GM12878 (cell line): ENCODE data around the gene ODR4. TPM values are rescaled to one million over a fixed set of nuclear protein-coding genes. Genes with fewer than 3 reads are reported as not detected.

ENCODE experiments used
- ATAC-seq: fragments of 200-7000 bp; cut with Tn5 transposase; 3 replicates; pipeline ENCODE4 v1.9.1; 2020; ENCODE audit warnings: mild to moderate bottlenecking, moderate library complexity
- BruUV-seq: library from RNA; stranded (reverse); fragments of 400-500 nt; replicated peaks from 2 replicates; lab custom pipeline; 2021; lab: Mats Ljungman, UMichigan
- CTCF ChIA-PET: fragments of 300-600 bp; sonication (Branson Sonifier 250); formaldehyde crosslinking; extraction: SDS; loops from one replicate; lab custom pipeline; 2021; ENCODE audit warnings: inconsistent platforms; lab: Yijun Ruan, JAX
- POLR2A ChIA-PET: fragments of 350-600 bp; formaldehyde crosslinking; extraction: SDS; loops from one replicate; lab custom pipeline; 2021; ENCODE audit warnings: inconsistent platforms; lab: Charles Lee
- RAD21 ChIA-PET: fragments of 300-600 bp; sonication (Branson Sonifier 250); formaldehyde crosslinking; loops from one replicate; lab custom pipeline; 2023; ENCODE audit warnings: antibody characterized with exemption; ENCODE audit not compliant: unreplicated experiment; lab: Charles Lee
- SMC1A ChIA-PET: fragments of 300-600 bp; sonication (Branson Sonifier 250); formaldehyde crosslinking; loops from one replicate; lab custom pipeline; 2023; ENCODE audit not compliant: unreplicated experiment, uncharacterized antibody; lab: Charles Lee
- DNase-seq: peaks from one replicate; pipeline ENCODE4 v3.0.0-alpha.2; 2011; ENCODE audit warnings: low read depth, low spot score
- FAIRE-seq: peaks from 3 replicates; lab custom pipeline; 2011; peaks lifted over from hg19 to GRCh38; lab: Jason Lieb, UNC
- H2AFZ ChIP-seq: 2 replicates; pipeline ENCODE4 v1.6.0; 2011; ENCODE audit warnings: low read depth, low read length, control low read depth; ENCODE audit not compliant: control insufficient read depth
- H3K27ac ChIP-seq: 2 replicates; pipeline ENCODE4 v1.5.1; 2011; ENCODE audit warnings: control low read depth; ENCODE audit not compliant: control insufficient read depth, insufficient read depth
- H3K27me3 ChIP-seq, 2 experiments: replicated peaks in 1 of 2; 2 replicates each; pipeline versions ENCODE4 v1.6.0 to v1.6.1; 2011; ENCODE audit warnings: low read length in 1 of 2; ENCODE audit not compliant: control insufficient read depth in 2 of 2, insufficient read depth in 2 of 2
- H3K36me3 ChIP-seq, 2 experiments: 2 replicates each; pipeline ENCODE4 v1.5.1; 2011; ENCODE audit warnings: low read length in 1 of 2; ENCODE audit not compliant: control insufficient read depth in 2 of 2, insufficient read depth in 2 of 2
- H3K4me1 ChIP-seq: 2 replicates; pipeline ENCODE4 v1.6.1; 2011; ENCODE audit warnings: mild to moderate bottlenecking, low read length, moderate library complexity, mixed read lengths; ENCODE audit not compliant: control insufficient read depth, insufficient read depth
- H3K4me2 ChIP-seq: 2 replicates; pipeline ENCODE4 v1.6.0; 2011; ENCODE audit warnings: control low read depth; ENCODE audit not compliant: control insufficient read depth, insufficient read depth
- H3K4me3 ChIP-seq: fragments of 200-600 bp; sonication (generic); 2 replicates; pipeline ENCODE4 v1.5.1; 2016
- H3K79me2 ChIP-seq: 2 replicates; pipeline ENCODE4 v1.6.0; 2011; ENCODE audit warnings: low read length; ENCODE audit not compliant: control insufficient read depth, insufficient read depth
- H3K9ac ChIP-seq: 2 replicates; pipeline ENCODE4 v1.8.0; 2011; ENCODE audit warnings: low read length, control low read depth, mixed read lengths; ENCODE audit not compliant: control insufficient read depth, insufficient read depth
- H3K9me3 ChIP-seq: replicated peaks from 3 replicates; pipeline ENCODE4 v1.5.1; 2011; ENCODE audit warnings: mild to moderate bottlenecking, low read length; ENCODE audit not compliant: control insufficient read depth, insufficient read depth
- H4K20me1 ChIP-seq: 2 replicates; pipeline ENCODE4 v1.6.0; 2011; ENCODE audit not compliant: control insufficient read depth, insufficient read depth
- BRCA1 ChIP-seq: IDR thresholded peaks from 2 replicates; pipeline ENCODE4 v1.6.1; 2011; ENCODE audit warnings: low read depth, low read length, improper control_type of control experiment
- EGR1 ChIP-seq, 2 experiments: IDR thresholded peaks; 1 replicate in 1 of 2; 2 replicates in 1 of 2; pipeline ENCODE4 v1.6.1; 2011 to 2012; ENCODE audit warnings: low read depth in 2 of 2, low read length in 2 of 2, borderline replicate concordance in 1 of 2, mild to moderate bottlenecking in 1 of 2, moderate library complexity in 1 of 2
- EZH2 ChIP-seq: IDR thresholded peaks from 2 replicates; pipeline ENCODE4 v1.6.1; 2012; ENCODE audit warnings: low read depth, mild to moderate bottlenecking, control low read depth, inconsistent platforms, low read length, borderline replicate concordance; ENCODE audit not compliant: control insufficient read depth
- HCFC1 ChIP-seq: fragments of 150-350 bp; IDR thresholded peaks from 2 replicates; pipeline ENCODE4 v1.6.1; 2014; ENCODE audit warnings: low read length
- IKZF1 ChIP-seq: fragments of 450-650 bp; conservative IDR thresholded peaks from 2 replicates; pipeline ENCODE4 v1.6.1; 2017; ENCODE audit warnings: antibody characterized with exemption, mild to moderate bottlenecking
- JUND ChIP-seq: IDR thresholded peaks from 2 replicates; pipeline ENCODE4 v1.6.1; 2012; ENCODE audit warnings: low read depth, mild to moderate bottlenecking, low read length, improper control_type of control experiment, moderate library complexity
- MXI1 ChIP-seq: fragments of 150-350 bp; IDR thresholded peaks from 2 replicates; pipeline ENCODE4 v1.6.1; 2011; ENCODE audit warnings: low read depth, mild to moderate bottlenecking, inconsistent platforms, low read length, improper control_type of control experiment
- POLR2A ChIP-seq: IDR thresholded peaks from 2 replicates; pipeline ENCODE4 v1.6.1; 2011; ENCODE audit warnings: low read depth, mild to moderate bottlenecking, low read length
- POLR2AphosphoS5 ChIP-seq: IDR thresholded peaks from 2 replicates; pipeline ENCODE4 v1.6.1; 2011; ENCODE audit warnings: mild to moderate bottlenecking, low read length, inconsistent platforms
- RBBP5 ChIP-seq: fragments of 200-600 bp; sonication (generic); conservative IDR thresholded peaks from 2 replicates; pipeline ENCODE4 v1.6.1; 2016
- SIX5 ChIP-seq: IDR thresholded peaks from 2 replicates; pipeline ENCODE4 v1.6.1; 2011; ENCODE audit warnings: mild to moderate bottlenecking, low read depth, low read length, moderate library complexity; ENCODE audit not compliant: severe bottlenecking
- TCF12 ChIP-seq: IDR thresholded peaks from 2 replicates; pipeline ENCODE4 v1.6.1; 2011; ENCODE audit warnings: low read depth, mild to moderate bottlenecking, low read length
- ZNF24 ChIP-seq: fragments of 450-650 bp; IDR thresholded peaks from 2 replicates; pipeline ENCODE4 v1.6.1; 2017; ENCODE audit warnings: antibody characterized with exemption, mild to moderate bottlenecking
- WGBS: methylation state at CpG from one replicate; pipeline ENCODE4 v1.1.6; 2016; ENCODE audit warnings: low lambda C conversion rate; ENCODE audit not compliant: insufficient replicate concordance, insufficient coverage; ENCODE audit errors: missing lambda C conversion rate; 5-methylcytosine and 5-hydroxymethylcytosine counted together
- in situ Hi-C: fragments of 300-500 bp; cut with MboI; formaldehyde crosslinking; loops from 9 replicates; pipeline ENCODE4 v1.14.3; 2018; ENCODE audit warnings: mixed read lengths
- intact Hi-C: fragments of 100-400 bp; cut with micrococcal nuclease; formaldehyde crosslinking; loops from one replicate; pipeline ENCODE4 v1.14.2; 2022; ENCODE audit not compliant: unreplicated experiment
- polyA plus RNA-seq, 11 experiments: library from polyadenylated mRNA; depleted of rRNA in 4 of 11; unstranded in 6 of 11; stranded (reverse) in 5 of 11; fragments of >200 nt; fragmentation: Nextera tagmentation in 4 of 11; fragmentation: Illumina TruSeq in 1 of 11; extraction: Ambion mirVana in 4 of 11; extraction: Trizol in 1 of 11; gene quantifications; 1 replicate in 1 of 11; 2 replicates in 10 of 11; pipeline versions ENCODE4 v1.2.1 to v1.2.3, GENCODE V29; 2011 to 2016; ENCODE audit warnings: inconsistent platforms in 2 of 11, missing spikeins in 2 of 11, low read depth in 1 of 11
- total RNA-seq, 4 experiments: library from RNA; depleted of rRNA in 3 of 4; stranded (reverse); fragments of >200 nt in 3 of 4; fragmentation: Illumina TruSeq in 1 of 4; extraction: Trizol in 1 of 4; gene quantifications; 2 replicates each; pipeline versions ENCODE4 v1.2.1 to v1.2.3, GENCODE V29; 2013 to 2021
- TF ChIP-seq, protein P1 (sequence below): IDR thresholded peaks from 2 replicates; pipeline ENCODE4 v1.6.1; 2012; ENCODE audit warnings: mild to moderate bottlenecking, low read depth, low read length
- TF ChIP-seq, protein P2 (sequence below): IDR thresholded peaks from 2 replicates; pipeline ENCODE4 v1.6.1; 2012; ENCODE audit warnings: low read depth, low read length, improper control_type of control experiment
- TF ChIP-seq, protein P3 (sequence below): IDR thresholded peaks from 2 replicates; pipeline ENCODE4 v1.6.1; 2011; ENCODE audit warnings: low read depth, mild to moderate bottlenecking, low read length, moderate library complexity, borderline replicate concordance; ENCODE audit errors: extremely low read depth
- TF ChIP-seq, protein P4 (sequence below): fragments of 450-650 bp; IDR thresholded peaks from 2 replicates; pipeline ENCODE4 v1.6.1; 2016; ENCODE audit warnings: mild to moderate bottlenecking, moderate library complexity, borderline replicate concordance

Gene ODR4
- total and polyA plus RNA-seq, 10 of the 15 experiments (the other 5 are each of a cell fraction or from before 2014, with no cell fraction given): 10.4 to 19.4 (median 13.3) TPM

DNA sequence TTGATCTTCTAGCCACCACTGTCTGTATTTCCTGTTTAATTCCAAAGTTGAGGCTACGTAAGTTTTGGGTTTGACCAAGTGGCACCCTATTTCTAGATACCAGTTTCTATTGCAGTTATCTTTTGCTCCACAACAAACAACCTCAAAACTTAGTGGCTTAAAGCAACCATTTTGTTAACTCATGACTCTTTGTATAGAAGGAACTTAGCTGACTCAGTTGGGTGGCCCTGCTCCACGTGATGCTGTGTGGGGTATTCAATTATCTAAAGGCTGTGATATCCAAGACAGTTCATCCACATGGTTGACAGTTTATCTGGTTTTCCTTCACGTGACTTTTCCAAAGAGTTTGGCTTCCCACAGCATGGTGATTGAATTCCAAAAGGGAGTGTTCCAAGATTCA, 50.5 kb downstream of the ODR4 start:
- FAIRE-seq (no peak), ATAC-seq (no peak), DNase-seq (no peak)
- intact Hi-C loops: no loop called here
- WGBS: 73% methylated on average over 3 of the region's 3 CpGs
- no peaks in the 10 kb centered on the region for H3K36me3 ChIP-seq
- H3K27me3 ChIP-seq: no peaks in the 10 kb centered on the region
- H3K4me1 ChIP-seq: peaks cover 4% of the 10 kb centered on the region; the same call in 1 of the 2 replicates
- CTCF ChIA-PET: no interaction called here
- H3K9ac ChIP-seq: no peak overlapping the region
- no peaks in the 10 kb centered on the region for H3K79me2 ChIP-seq
- no peak overlapping the region for H2AFZ ChIP-seq
- SMC1A ChIA-PET: no interaction called here
- POLR2A ChIA-PET: no interaction called here
- no TSS peak for BruUV-seq
- no peak overlapping the region for H3K4me2 ChIP-seq
- RAD21 ChIA-PET: no interaction called here
- H3K4me3 ChIP-seq: no peak overlapping the region
- H4K20me1 ChIP-seq: no peaks in the 10 kb centered on the region
- no peak overlapping the region for H3K27ac ChIP-seq
- in situ Hi-C loops: no loop called here
- H3K9me3 ChIP-seq: no peaks in the 10 kb centered on the region
- TF ChIP-seq, protein P1, sequence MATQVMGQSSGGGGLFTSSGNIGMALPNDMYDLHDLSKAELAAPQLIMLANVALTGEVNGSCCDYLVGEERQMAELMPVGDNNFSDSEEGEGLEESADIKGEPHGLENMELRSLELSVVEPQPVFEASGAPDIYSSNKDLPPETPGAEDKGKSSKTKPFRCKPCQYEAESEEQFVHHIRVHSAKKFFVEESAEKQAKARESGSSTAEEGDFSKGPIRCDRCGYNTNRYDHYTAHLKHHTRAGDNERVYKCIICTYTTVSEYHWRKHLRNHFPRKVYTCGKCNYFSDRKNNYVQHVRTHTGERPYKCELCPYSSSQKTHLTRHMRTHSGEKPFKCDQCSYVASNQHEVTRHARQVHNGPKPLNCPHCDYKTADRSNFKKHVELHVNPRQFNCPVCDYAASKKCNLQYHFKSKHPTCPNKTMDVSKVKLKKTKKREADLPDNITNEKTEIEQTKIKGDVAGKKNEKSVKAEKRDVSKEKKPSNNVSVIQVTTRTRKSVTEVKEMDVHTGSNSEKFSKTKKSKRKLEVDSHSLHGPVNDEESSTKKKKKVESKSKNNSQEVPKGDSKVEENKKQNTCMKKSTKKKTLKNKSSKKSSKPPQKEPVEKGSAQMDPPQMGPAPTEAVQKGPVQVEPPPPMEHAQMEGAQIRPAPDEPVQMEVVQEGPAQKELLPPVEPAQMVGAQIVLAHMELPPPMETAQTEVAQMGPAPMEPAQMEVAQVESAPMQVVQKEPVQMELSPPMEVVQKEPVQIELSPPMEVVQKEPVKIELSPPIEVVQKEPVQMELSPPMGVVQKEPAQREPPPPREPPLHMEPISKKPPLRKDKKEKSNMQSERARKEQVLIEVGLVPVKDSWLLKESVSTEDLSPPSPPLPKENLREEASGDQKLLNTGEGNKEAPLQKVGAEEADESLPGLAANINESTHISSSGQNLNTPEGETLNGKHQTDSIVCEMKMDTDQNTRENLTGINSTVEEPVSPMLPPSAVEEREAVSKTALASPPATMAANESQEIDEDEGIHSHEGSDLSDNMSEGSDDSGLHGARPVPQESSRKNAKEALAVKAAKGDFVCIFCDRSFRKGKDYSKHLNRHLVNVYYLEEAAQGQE: no peak
- TF ChIP-seq, protein P2, sequence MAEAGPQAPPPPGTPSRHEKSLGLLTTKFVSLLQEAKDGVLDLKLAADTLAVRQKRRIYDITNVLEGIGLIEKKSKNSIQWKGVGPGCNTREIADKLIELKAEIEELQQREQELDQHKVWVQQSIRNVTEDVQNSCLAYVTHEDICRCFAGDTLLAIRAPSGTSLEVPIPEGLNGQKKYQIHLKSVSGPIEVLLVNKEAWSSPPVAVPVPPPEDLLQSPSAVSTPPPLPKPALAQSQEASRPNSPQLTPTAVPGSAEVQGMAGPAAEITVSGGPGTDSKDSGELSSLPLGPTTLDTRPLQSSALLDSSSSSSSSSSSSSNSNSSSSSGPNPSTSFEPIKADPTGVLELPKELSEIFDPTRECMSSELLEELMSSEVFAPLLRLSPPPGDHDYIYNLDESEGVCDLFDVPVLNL: no peak
- TF ChIP-seq ZNF24 (no peak), HCFC1 (no peak), JUND (no peak), RBBP5 (no peak), MXI1 (no peak), POLR2A (no peak), IKZF1 (no peak), EZH2 (no peak), SIX5 (no peak), EGR1 (IDR thresholded peaks at IDR 0.05; ENCODE audit: borderline replicate concordance in 1 of 2, low read depth in 2 of 2, low read length in 2 of 2) (no peak), POLR2AphosphoS5 (no peak), BRCA1 (no peak), TCF12 (no peak)
- TF ChIP-seq, protein P3, sequence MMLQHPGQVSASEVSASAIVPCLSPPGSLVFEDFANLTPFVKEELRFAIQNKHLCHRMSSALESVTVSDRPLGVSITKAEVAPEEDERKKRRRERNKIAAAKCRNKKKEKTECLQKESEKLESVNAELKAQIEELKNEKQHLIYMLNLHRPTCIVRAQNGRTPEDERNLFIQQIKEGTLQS: no peak
- TF ChIP-seq, protein P4, sequence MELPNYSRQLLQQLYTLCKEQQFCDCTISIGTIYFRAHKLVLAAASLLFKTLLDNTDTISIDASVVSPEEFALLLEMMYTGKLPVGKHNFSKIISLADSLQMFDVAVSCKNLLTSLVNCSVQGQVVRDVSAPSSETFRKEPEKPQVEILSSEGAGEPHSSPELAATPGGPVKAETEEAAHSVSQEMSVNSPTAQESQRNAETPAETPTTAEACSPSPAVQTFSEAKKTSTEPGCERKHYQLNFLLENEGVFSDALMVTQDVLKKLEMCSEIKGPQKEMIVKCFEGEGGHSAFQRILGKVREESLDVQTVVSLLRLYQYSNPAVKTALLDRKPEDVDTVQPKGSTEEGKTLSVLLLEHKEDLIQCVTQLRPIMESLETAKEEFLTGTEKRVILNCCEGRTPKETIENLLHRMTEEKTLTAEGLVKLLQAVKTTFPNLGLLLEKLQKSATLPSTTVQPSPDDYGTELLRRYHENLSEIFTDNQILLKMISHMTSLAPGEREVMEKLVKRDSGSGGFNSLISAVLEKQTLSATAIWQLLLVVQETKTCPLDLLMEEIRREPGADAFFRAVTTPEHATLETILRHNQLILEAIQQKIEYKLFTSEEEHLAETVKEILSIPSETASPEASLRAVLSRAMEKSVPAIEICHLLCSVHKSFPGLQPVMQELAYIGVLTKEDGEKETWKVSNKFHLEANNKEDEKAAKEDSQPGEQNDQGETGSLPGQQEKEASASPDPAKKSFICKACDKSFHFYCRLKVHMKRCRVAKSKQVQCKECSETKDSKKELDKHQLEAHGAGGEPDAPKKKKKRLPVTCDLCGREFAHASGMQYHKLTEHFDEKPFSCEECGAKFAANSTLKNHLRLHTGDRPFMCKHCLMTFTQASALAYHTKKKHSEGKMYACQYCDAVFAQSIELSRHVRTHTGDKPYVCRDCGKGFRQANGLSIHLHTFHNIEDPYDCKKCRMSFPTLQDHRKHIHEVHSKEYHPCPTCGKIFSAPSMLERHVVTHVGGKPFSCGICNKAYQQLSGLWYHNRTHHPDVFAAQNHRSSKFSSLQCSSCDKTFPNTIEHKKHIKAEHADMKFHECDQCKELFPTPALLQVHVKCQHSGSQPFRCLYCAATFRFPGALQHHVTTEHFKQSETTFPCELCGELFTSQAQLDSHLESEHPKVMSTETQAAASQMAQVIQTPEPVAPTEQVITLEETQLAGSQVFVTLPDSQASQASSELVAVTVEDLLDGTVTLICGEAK: no peak
